HG02840 (cell line): ENCODE data around the gene ORAI2.
"Not testable (repeated sequence)": the region's sequence is repeated elsewhere in the genome, so short reads cannot be mapped to it uniquely, and the experiment has no call there.

Experiments used
- ATAC-seq: cut with Tn5 transposase; IDR thresholded peaks from one replicate; pipeline ENCODE4 v1.9.1; 2021; ENCODE audit warnings: mild to moderate bottlenecking, moderate library complexity, moderate number of reproducible peaks; ENCODE audit not compliant: unreplicated experiment, low FRiP score

The ORAI2 gene

GRCh38 chr7:102433219-102434038 is at the start of gene ORAI2:
ORAI2 (plus strand) TSS chr7:102433575; CDS start chr7:102438957, 5,382 bp downstream.
- peak; percentile 70 for ATAC-seq

- ATAC-seq = no peak
These were observed 46.3 kb upstream of the ORAI2 start for GRCh38 chr7:102387064-102387463.

- ATAC-seq = no peak
These were observed 43.6 kb upstream of the ORAI2 start for GRCh38 chr7:102389810-102390209.

- no peak for ATAC-seq
These were observed 42.5 kb upstream of the ORAI2 start for GRCh38 chr7:102390697-102391484.

GRCh38 chr7:102392330-102392729 is 41.0 kb upstream of the ORAI2 start:
- ATAC-seq = no peak

GRCh38 chr7:102393467-102393866 is 39.9 kb upstream of the ORAI2 start:
- ATAC-seq = no peak

- peak; percentile 1 for ATAC-seq
These were observed 37.8 kb upstream of the ORAI2 start for GRCh38 chr7:102395592-102395872.

GRCh38 chr7:102395873-102396709 is 37.3 kb upstream of the ORAI2 start, which contains the start of gene PRKRIP1:
PRKRIP1 (plus strand) TSS chr7:102396363; CDS start chr7:102396412, 49 bp downstream.
- peak; percentile 97 for ATAC-seq

- peak; percentile 2 for ATAC-seq
These were observed 36.7 kb upstream of the ORAI2 start for GRCh38 chr7:102396710-102397019.

- no peak for ATAC-seq
These were observed 34.8 kb upstream of the ORAI2 start for GRCh38 chr7:102398543-102398942.

GRCh38 chr7:102400360-102400759 is 33.0 kb upstream of the ORAI2 start:
- no peak for ATAC-seq

GRCh38 chr7:102403563-102403962 is 29.8 kb upstream of the ORAI2 start:
- no peak for ATAC-seq

- no peak for ATAC-seq
These were observed 29.1 kb upstream of the ORAI2 start for GRCh38 chr7:102404005-102404861.

- ATAC-seq = not testable (repeated sequence)
These were observed 28.6 kb upstream of the ORAI2 start for GRCh38 chr7:102404862-102405188.

- no peak for ATAC-seq
These were observed 25.5 kb upstream of the ORAI2 start for GRCh38 chr7:102407910-102408309.

GRCh38 chr7:102408530-102408929 is 24.8 kb upstream of the ORAI2 start:
- ATAC-seq = not testable (repeated sequence)

GRCh38 chr7:102409340-102409739 is 24.0 kb upstream of the ORAI2 start:
- no peak for ATAC-seq

- ATAC-seq = no peak
These were observed 23.3 kb upstream of the ORAI2 start for GRCh38 chr7:102410123-102410522.

- ATAC-seq = no peak
These were observed 22.5 kb upstream of the ORAI2 start for GRCh38 chr7:102410918-102411317.

- no peak for ATAC-seq
These were observed 20.8 kb upstream of the ORAI2 start for GRCh38 chr7:102412548-102412947.
